ENCODE results near the gene TDP2.

DNA sequence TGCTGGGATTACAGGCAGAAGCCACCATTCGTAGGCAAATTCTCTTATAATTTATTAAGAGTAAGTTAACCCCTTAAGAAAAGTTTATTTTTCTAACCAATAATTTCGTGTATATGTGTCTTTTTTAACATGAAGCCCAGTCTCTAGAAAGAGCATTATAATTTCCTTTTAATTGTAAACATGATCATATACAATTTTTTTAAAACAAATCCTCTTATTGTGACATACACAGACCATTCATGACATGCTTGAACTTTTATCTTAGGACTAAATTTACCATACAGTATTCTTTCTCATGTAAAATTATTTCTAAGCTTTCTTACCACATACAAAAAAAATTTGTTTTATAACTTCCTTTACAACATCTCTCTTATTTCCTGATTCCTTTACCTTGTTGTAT lies 6.9 kb upstream of the TDP2 start:
- TF ChIP-seq, protein P1, sequence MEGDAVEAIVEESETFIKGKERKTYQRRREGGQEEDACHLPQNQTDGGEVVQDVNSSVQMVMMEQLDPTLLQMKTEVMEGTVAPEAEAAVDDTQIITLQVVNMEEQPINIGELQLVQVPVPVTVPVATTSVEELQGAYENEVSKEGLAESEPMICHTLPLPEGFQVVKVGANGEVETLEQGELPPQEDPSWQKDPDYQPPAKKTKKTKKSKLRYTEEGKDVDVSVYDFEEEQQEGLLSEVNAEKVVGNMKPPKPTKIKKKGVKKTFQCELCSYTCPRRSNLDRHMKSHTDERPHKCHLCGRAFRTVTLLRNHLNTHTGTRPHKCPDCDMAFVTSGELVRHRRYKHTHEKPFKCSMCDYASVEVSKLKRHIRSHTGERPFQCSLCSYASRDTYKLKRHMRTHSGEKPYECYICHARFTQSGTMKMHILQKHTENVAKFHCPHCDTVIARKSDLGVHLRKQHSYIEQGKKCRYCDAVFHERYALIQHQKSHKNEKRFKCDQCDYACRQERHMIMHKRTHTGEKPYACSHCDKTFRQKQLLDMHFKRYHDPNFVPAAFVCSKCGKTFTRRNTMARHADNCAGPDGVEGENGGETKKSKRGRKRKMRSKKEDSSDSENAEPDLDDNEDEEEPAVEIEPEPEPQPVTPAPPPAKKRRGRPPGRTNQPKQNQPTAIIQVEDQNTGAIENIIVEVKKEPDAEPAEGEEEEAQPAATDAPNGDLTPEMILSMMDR (IDR thresholded peaks at IDR 0.05): no peak
- TF ChIP-seq POLR2A (IDR thresholded peaks at IDR 0.05): no peak
